ENCODE data around the gene NEBL.

The NEBL gene

GRCh38 chr10:20935301-20935700 is 38.2 kb upstream of the NEBL start:
- in situ Hi-C loops (cut with HindIII; ENCODE audit: low sequenced_read_pairs), result no loop called here
- no peak for TF ChIP-seq CTCF (IDR thresholded peaks at IDR 0.05; ENCODE audit: low read depth, low read length)
- no peak overlapping the region for H3K4me3 ChIP-seq (ENCODE audit: low read depth, low read length)
- no peak for DNase-seq (ENCODE audit: low read depth, low spot score)

- in situ Hi-C loops (cut with HindIII; ENCODE audit: low sequenced_read_pairs), result no loop called here
- no peak for TF ChIP-seq CTCF (IDR thresholded peaks at IDR 0.05; ENCODE audit: low read depth, low read length)
- no peak for DNase-seq (ENCODE audit: low read depth, low spot score)
- no peak overlapping the region for H3K4me3 ChIP-seq (ENCODE audit: low read depth, low read length)
Measured at GRCh38 chr10:20933705-20934104, 36.6 kb upstream of the NEBL start.

- TF ChIP-seq CTCF (IDR thresholded peaks at IDR 0.05; ENCODE audit: low read depth, low read length), result no peak
- DNase-seq (ENCODE audit: low read depth, low spot score), result no peak
- no peak overlapping the region for H3K4me3 ChIP-seq (ENCODE audit: low read depth, low read length)
- in situ Hi-C loops (cut with HindIII; ENCODE audit: low sequenced_read_pairs), result no loop called here
Measured at GRCh38 chr10:20932606-20933126, 35.6 kb upstream of the NEBL start.

GRCh38 chr10:20931156-20931795 is 34.2 kb upstream of the NEBL start:
- in situ Hi-C loops (cut with HindIII; ENCODE audit: low sequenced_read_pairs), result no loop called here
- no peak for TF ChIP-seq CTCF (IDR thresholded peaks at IDR 0.05; ENCODE audit: low read depth, low read length)

GRCh38 chr10:20927456-20927855 is 30.3 kb upstream of the NEBL start:
- in situ Hi-C loops (cut with HindIII; ENCODE audit: low sequenced_read_pairs), result no loop called here

More at GRCh38 chr10:20931156-20931795, 34.2 kb upstream of the NEBL start:
- no peak for DNase-seq (ENCODE audit: low read depth, low spot score)
- H3K4me3 ChIP-seq (ENCODE audit: low read depth, low read length), result no peak overlapping the region

GRCh38 chr10:20922451-20922850 is 25.3 kb upstream of the NEBL start:
- no peak for TF ChIP-seq CTCF (IDR thresholded peaks at IDR 0.05; ENCODE audit: low read depth, low read length)
- in situ Hi-C loops (cut with HindIII; ENCODE audit: low sequenced_read_pairs), result no loop called here
- no peak for DNase-seq (ENCODE audit: low read depth, low spot score)
- no peak overlapping the region for H3K4me3 ChIP-seq (ENCODE audit: low read depth, low read length)

More at GRCh38 chr10:20927456-20927855, 30.3 kb upstream of the NEBL start:
- TF ChIP-seq CTCF (IDR thresholded peaks at IDR 0.05; ENCODE audit: low read depth, low read length), result no peak
- no peak for DNase-seq (ENCODE audit: low read depth, low spot score)
- H3K4me3 ChIP-seq (ENCODE audit: low read depth, low read length), result no peak overlapping the region
